ENCODE measurements around the gene SPNS2.

SPNS2 gene

DNA sequence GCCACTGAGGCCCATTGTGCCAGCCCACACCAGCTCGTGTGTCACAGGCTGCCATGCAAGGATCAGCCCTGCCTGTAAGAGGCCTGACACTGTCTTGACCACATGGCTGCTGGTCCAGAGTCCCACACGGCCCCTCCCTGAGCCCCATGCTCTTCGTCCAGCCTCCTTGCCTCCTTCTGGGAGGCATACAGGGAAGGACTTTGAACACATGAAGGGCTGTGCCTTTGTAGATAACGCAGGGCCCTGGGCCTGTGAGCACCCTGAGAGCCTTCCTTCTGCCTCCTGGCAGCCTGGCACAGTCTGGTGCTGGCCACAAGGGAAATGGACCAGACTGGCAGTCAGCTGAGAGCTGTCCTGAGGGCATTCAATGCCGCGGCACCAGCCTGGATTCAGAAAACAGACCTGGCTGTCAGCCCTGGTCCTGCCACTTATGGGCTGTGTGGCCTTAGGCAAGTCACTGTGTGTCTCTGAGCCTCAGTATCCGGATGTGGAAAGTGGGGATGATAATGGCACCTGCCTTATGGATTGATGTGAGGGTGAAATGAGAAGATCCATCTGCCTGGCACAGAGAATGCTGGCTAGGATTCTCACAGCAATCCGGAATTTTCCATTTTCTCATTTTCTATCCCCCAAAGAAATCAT is 19.2 kb upstream of the SPNS2 start:
- in situ Hi-C loops (cut with MboI; ENCODE audit: low sequenced_read_pairs, unreplicated experiment), result no loop called here
- no peak for DNase-seq (ENCODE audit: low spot score)
- TF ChIP-seq CTCF (IDR thresholded peaks at IDR 0.05; ENCODE audit: borderline replicate concordance, control extremely low read depth, extremely low read depth, insufficient read depth, missing control alignments), result no peak

- TF ChIP-seq CTCF (IDR thresholded peaks at IDR 0.05; ENCODE audit: borderline replicate concordance, control extremely low read depth, extremely low read depth, insufficient read depth, missing control alignments), result no peak
- in situ Hi-C loops (cut with MboI; ENCODE audit: low sequenced_read_pairs, unreplicated experiment), result no loop called here
- no peak for DNase-seq (ENCODE audit: low spot score)
These were observed 18.5 kb upstream of the SPNS2 start for GRCh38 chr17:4479982-4480751.

GRCh38 chr17:4480929-4481898 is 17.5 kb upstream of the SPNS2 start:
- no peak for TF ChIP-seq CTCF (IDR thresholded peaks at IDR 0.05; ENCODE audit: borderline replicate concordance, control extremely low read depth, extremely low read depth, insufficient read depth, missing control alignments)
- peak; percentile 72 for DNase-seq (ENCODE audit: low spot score)
- in situ Hi-C loops (cut with MboI; ENCODE audit: low sequenced_read_pairs, unreplicated experiment), result no loop called here

DNA sequence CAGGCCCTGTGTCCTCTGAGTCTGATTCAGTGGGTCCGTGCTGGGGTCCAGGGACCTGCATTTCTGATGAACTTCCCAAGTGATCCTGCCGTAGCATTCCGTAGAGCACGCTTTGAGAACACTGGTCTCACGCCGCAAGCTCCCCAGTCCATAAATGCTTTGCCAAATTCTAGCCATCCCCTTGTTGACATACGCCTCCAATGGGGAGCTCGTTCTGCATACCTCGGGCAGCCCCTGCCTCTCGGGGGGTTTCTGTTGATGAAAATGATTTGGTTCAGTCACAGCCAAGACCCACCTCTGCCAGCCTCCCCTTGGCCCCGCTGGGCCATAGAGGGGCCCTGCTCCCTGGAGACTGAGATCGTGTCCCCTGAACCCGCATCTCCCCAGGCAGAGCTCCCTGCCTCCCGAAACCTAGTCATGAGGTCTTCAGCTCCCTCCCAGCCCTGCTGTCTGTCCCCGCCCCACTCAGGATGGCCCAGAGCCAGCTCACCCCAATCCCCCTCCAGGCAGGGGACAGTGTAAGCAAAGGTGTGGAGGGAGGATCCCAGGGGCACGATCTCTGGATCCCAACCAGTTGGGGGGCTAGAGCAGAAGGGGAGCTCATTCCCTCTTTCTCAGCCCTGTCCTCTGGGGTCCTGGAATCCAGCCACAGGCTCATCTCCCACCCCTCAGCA is 16.2 kb upstream of the SPNS2 start:
- TF ChIP-seq CTCF (IDR thresholded peaks at IDR 0.05; ENCODE audit: borderline replicate concordance, control extremely low read depth, extremely low read depth, insufficient read depth, missing control alignments), result no peak
- in situ Hi-C loops (cut with MboI; ENCODE audit: low sequenced_read_pairs, unreplicated experiment), result no loop called here
- DNase-seq (ENCODE audit: low spot score), result no peak

- no peak for TF ChIP-seq CTCF (IDR thresholded peaks at IDR 0.05; ENCODE audit: borderline replicate concordance, control extremely low read depth, extremely low read depth, insufficient read depth, missing control alignments)
- in situ Hi-C loops (cut with MboI; ENCODE audit: low sequenced_read_pairs, unreplicated experiment), result no loop called here
- no peak for DNase-seq (ENCODE audit: low spot score)
These were observed 15.5 kb upstream of the SPNS2 start for GRCh38 chr17:4483012-4483840.
